HEK293 (cell line): ENCODE results near the gene NEK7.
"Not testable (repeated sequence)": the region's sequence is repeated elsewhere in the genome, so short reads cannot be mapped to it uniquely, and the experiment has no call there.

Experiments used
- CTCF ChIA-PET: fragments of 350-600 bp; formaldehyde crosslinking; extraction: SDS; loops from one replicate; lab custom pipeline; 2021; ENCODE audit warnings: antibody characterized with exemption; lab: Yijun Ruan, JAX
- POLR2A ChIA-PET: fragments of 300-600 bp; formaldehyde crosslinking; extraction: SDS; loops from one replicate; lab custom pipeline; 2020; ENCODE audit warnings: antibody characterized with exemption, inconsistent platforms; lab: Yijun Ruan, JAX
- H3K27ac ChIP-seq: fragments of 200-500 bp; sonication (Bioruptor generic); 2 replicates; pipeline ENCODE4 v1.5.1; 2014; ENCODE audit warnings: low read depth, low read length, control low read depth, inconsistent platforms; ENCODE audit errors: extremely low read depth
- H3K36me3 ChIP-seq, 2 experiments: fragments of 200-500 bp in 1 of 2; sonication (Bioruptor generic) in 1 of 2; 1 replicate in 1 of 2; 2 replicates in 1 of 2; pipeline ENCODE4 v1.5.1; 2014 to 2017; ENCODE audit warnings: inconsistent platforms in 2 of 2, low read length in 2 of 2; ENCODE audit not compliant: control insufficient read depth in 2 of 2, insufficient read depth in 1 of 2
- H3K4me1 ChIP-seq: fragments of 200-500 bp; sonication (Bioruptor generic); 2 replicates; pipeline ENCODE4 v1.5.1; 2014; ENCODE audit warnings: mild to moderate bottlenecking, low read length, inconsistent platforms; ENCODE audit not compliant: control insufficient read depth, insufficient read depth
- H3K4me3 ChIP-seq: 2 replicates; pipeline ENCODE4 v1.5.1; 2011; ENCODE audit warnings: low read depth, mild to moderate bottlenecking, control low read depth, low read length, moderate library complexity
- H3K9me3 ChIP-seq: fragments of 200-500 bp; sonication (Bioruptor generic); 2 replicates; pipeline ENCODE4 v1.5.1; 2014; ENCODE audit warnings: low read depth, low read length, inconsistent platforms; ENCODE audit not compliant: control insufficient read depth, insufficient read depth
- ATF2 ChIP-seq: fragments of 450-650 bp; formaldehyde crosslinking; IDR thresholded peaks from 2 replicates; pipeline ENCODE4 v1.5.1; 2016; ENCODE audit warnings: missing biosample characterization, missing genetic modification characterization, low read depth
- EGR2 ChIP-seq: fragments of 450-650 bp; formaldehyde crosslinking; IDR thresholded peaks from 2 replicates; pipeline ENCODE4 v1.5.1; 2016; ENCODE audit warnings: low read depth, missing biosample characterization, missing genetic modification characterization
- GLIS1 ChIP-seq: fragments of 450-650 bp; formaldehyde crosslinking; IDR thresholded peaks from 2 replicates; pipeline ENCODE4 v1.5.1; 2016; ENCODE audit warnings: missing biosample characterization, missing genetic modification characterization
- PRDM4 ChIP-seq: fragments of 450-650 bp; formaldehyde crosslinking; IDR thresholded peaks from 2 replicates; pipeline ENCODE4 v1.5.1; 2017; ENCODE audit warnings: missing biosample characterization, missing genetic modification characterization
- PRDM6 ChIP-seq: fragments of 450-650 bp; formaldehyde crosslinking; IDR thresholded peaks from 2 replicates; pipeline ENCODE4 v1.5.1; 2017; ENCODE audit warnings: missing biosample characterization, missing genetic modification characterization
- REPIN1 ChIP-seq: fragments of 450-650 bp; formaldehyde crosslinking; IDR thresholded peaks from 2 replicates; pipeline ENCODE4 v1.5.1; 2017; ENCODE audit warnings: missing biosample characterization, missing genetic modification characterization, low read depth
- REST ChIP-seq: fragments of 450-650 bp; formaldehyde crosslinking; IDR thresholded peaks from 2 replicates; pipeline ENCODE4 v1.5.1; 2016; ENCODE audit warnings: missing biosample characterization, missing genetic modification characterization
- SP3 ChIP-seq: fragments of 450-650 bp; formaldehyde crosslinking; IDR thresholded peaks from 2 replicates; pipeline ENCODE4 v1.5.1; 2016; ENCODE audit warnings: missing biosample characterization, missing genetic modification characterization
- ZNF133 ChIP-seq: fragments of 450-650 bp; formaldehyde crosslinking; IDR thresholded peaks from 2 replicates; pipeline ENCODE4 v1.5.1; 2016; ENCODE audit warnings: missing biosample characterization, missing genetic modification characterization
- ZNF214 ChIP-seq: fragments of 450-650 bp; formaldehyde crosslinking; IDR thresholded peaks from 2 replicates; pipeline ENCODE4 v1.5.1; 2017; ENCODE audit warnings: missing biosample characterization, mild to moderate bottlenecking, missing genetic modification characterization, borderline replicate concordance
- ZNF362 ChIP-seq: fragments of 450-650 bp; formaldehyde crosslinking; IDR thresholded peaks from 2 replicates; pipeline ENCODE4 v1.5.1; 2016; ENCODE audit warnings: missing biosample characterization, missing genetic modification characterization
- ZNF449 ChIP-seq: fragments of 450-650 bp; formaldehyde crosslinking; IDR thresholded peaks from 2 replicates; pipeline ENCODE4 v1.5.1; 2017; ENCODE audit warnings: missing biosample characterization, mild to moderate bottlenecking, missing genetic modification characterization, moderate library complexity
- ZNF473 ChIP-seq: fragments of 450-650 bp; formaldehyde crosslinking; IDR thresholded peaks from 2 replicates; pipeline ENCODE4 v1.5.1; 2017; ENCODE audit warnings: missing biosample characterization, missing genetic modification characterization
- ZNF521 ChIP-seq: fragments of 450-650 bp; formaldehyde crosslinking; IDR thresholded peaks from 2 replicates; pipeline ENCODE4 v1.5.1; 2017; ENCODE audit warnings: missing biosample characterization, mild to moderate bottlenecking, missing genetic modification characterization
- ZNF549 ChIP-seq: fragments of 450-650 bp; IDR thresholded peaks from 2 replicates; pipeline ENCODE4 v1.5.1; 2018; ENCODE audit warnings: missing biosample characterization, missing genetic modification characterization, mild to moderate bottlenecking, inconsistent platforms, moderate library complexity
- ZNF558 ChIP-seq: fragments of 450-650 bp; formaldehyde crosslinking; IDR thresholded peaks from 2 replicates; pipeline ENCODE4 v1.5.1; 2016; ENCODE audit warnings: missing biosample characterization, missing genetic modification characterization
- ZNF596 ChIP-seq: fragments of 450-650 bp; IDR thresholded peaks from 2 replicates; pipeline ENCODE4 v1.5.0; 2018; ENCODE audit warnings: missing biosample characterization, mild to moderate bottlenecking, missing genetic modification characterization, moderate library complexity
- ZNF707 ChIP-seq: fragments of 450-650 bp; formaldehyde crosslinking; IDR thresholded peaks from 2 replicates; pipeline ENCODE4 v1.5.1; 2016; ENCODE audit warnings: missing biosample characterization, missing genetic modification characterization

NEK7 gene

GRCh38 chr1:198128533-198128932 is 28.3 kb upstream of the NEK7 start:
- ChIA-PET POLR2A (no interaction called here), CTCF (interaction anchor here (0.7 kb wide), 1 partner anchor 998 kb away, joined by 4 read pairs; no protein-coding TSS in a partner anchor)
- Histone ChIP-seq H3K4me3 (no peak overlapping the region), H3K4me1 (no peaks in the 10 kb centered on the region), H3K27ac (no peak overlapping the region), H3K36me3 (no peaks in the 10 kb centered on the region), H3K9me3 (no peaks in the 10 kb centered on the region)
- TF ChIP-seq PRDM6 (tag by site-specific recombination) (no peak), ZNF558 (tag by site-specific recombination) (no peak), ZNF449 (no peak), ZNF707 (tag by site-specific recombination) (no peak), ZNF596 (tag by site-specific recombination) (no peak), PRDM4 (tag by site-specific recombination) (no peak), ZNF214 (tag by site-specific recombination) (no peak), ZNF473 (tag by site-specific recombination) (no peak), ZNF521 (tag by site-specific recombination) (no peak)

- not testable (repeated sequence) for H3K4me3 ChIP-seq
- ChIA-PET CTCF (interaction anchor here (0.5 kb wide), 1 partner anchor 17 kb away, joined by 8 read pairs; no protein-coding TSS in a partner anchor), POLR2A (interaction anchor here (0.6 kb wide), 1 partner anchor 12 kb away, joined by 3 read pairs; no protein-coding TSS in a partner anchor)
Observed at GRCh38 chr1:198130053-198130452, 26.7 kb upstream of the NEK7 start.

GRCh38 chr1:198132060-198132781 is 24.6 kb upstream of the NEK7 start:
- TF ChIP-seq EGR2 (no peak), GLIS1 (tag by site-specific recombination) (no peak), REST (tag by site-specific recombination) (no peak), SP3 (tag by site-specific recombination) (no peak), ZNF549 (tag by site-specific recombination) (no peak), REPIN1 (no peak), ATF2 (no peak), ZNF133 (no peak), ZNF362 (tag by site-specific recombination) (no peak)
- CTCF ChIA-PET: no interaction called here
- no peaks in the 10 kb centered on the region for H3K36me3 ChIP-seq
- H3K4me3 ChIP-seq: no peak overlapping the region
- POLR2A ChIA-PET: no interaction called here
- H3K9me3 ChIP-seq: no peaks in the 10 kb centered on the region
- H3K27ac ChIP-seq: no peak overlapping the region
- no peaks in the 10 kb centered on the region for H3K4me1 ChIP-seq

More at GRCh38 chr1:198130053-198130452, 26.7 kb upstream of the NEK7 start:
- not testable (repeated sequence) for H3K27ac ChIP-seq, H3K36me3 ChIP-seq, H3K9me3 ChIP-seq, H3K4me1 ChIP-seq
